NCI-H345 treated with DMSO at 0.1 percent for 48 hours (cell line): Measurements from ENCODE around the gene PITPNM3.

Experiments used
- DNase-seq: peaks from one replicate; lab custom pipeline; 2025; ENCODE audit not compliant: unreplicated experiment; lab: John Stamatoyannopoulos, UW

Gene PITPNM3

DNA sequence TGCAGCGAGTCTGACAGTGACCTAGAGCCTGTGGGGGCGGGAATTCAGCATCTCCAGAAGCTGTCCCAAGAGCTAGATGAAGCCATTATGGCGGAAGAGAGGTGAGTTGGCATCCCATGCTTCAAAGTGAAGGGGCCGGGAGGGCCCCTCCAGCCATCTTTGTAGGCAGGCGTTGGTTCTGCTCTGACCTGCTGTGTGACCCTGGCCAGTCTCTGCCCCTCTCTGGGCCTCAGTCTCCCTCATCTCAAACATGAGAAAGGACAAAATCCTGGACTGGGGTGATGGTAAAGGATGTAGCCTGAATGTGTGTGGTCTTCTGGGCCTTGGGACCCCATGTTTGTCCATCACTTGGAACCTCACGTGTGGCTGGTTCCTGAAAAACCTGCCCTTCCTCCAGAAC, 107.0 kb downstream of the PITPNM3 start:
- DNase-seq: no peak

- DNase-seq: no peak
Observed at GRCh38 chr17:6448473-6448872, 107.9 kb downstream of the PITPNM3 start.

DNA sequence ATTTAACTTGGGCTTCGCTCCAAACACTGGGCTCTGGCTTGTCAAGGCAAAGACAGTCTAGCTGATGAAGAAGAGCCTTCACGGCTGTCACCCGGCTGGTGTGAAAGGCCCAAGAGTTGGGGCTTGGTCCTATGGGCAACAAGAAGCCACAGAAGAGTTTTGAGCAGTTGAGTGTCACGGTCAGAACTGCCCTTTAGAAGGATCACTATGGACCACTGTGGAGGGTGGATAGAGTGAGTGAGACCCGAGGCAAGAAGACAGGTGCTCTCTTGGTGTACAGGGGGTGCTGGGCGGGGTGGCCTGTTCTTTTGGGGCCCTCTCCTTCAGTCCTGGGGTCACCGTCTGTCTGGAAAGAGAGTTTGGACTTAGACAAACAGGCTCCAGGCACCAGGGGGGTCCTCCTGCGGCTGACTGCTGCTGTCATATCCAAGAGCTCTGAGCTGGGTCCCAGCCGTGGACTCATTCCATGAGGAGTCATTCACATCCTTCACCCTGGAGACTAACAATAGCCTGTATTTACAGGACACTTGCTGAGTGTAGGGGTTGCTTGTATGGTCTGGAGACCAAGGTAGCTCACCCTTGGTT, 109.7 kb downstream of the PITPNM3 start:
- no peak for DNase-seq

- DNase-seq: no peak
Observed at GRCh38 chr17:6444571-6445335, 111.6 kb downstream of the PITPNM3 start.

GRCh38 chr17:6443692-6444570, 112.4 kb downstream of the PITPNM3 start, which contains the start of gene PIMREG:
Gene PIMREG, plus strand, starts transcription at chr17:6444455. Its CDS starts 656 bp downstream, at chr17:6445111.
- DNase-seq: peak; percentile 83

DNA sequence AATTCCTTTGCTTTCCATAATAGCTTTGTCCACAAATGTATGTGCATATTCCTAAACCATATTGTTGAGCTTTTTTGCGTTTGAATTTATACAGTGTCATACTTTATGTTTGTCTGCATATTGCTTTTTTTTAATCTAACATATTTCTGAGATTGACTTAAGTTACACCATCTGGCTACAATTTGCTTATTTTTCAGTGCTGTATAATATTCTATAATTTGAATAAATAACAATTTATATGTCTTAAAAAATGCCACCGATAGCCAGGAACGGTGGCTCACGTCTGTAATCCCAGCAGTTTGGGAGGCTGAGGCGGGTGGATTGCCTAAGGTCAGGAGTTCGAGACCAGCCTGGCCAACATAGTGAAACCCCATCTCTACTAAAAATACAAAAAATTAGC, 113.6 kb downstream of the PITPNM3 start:
- DNase-seq: no peak

- no peak for DNase-seq
Observed at GRCh38 chr17:6439951-6440350, 116.4 kb downstream of the PITPNM3 start.

DNA sequence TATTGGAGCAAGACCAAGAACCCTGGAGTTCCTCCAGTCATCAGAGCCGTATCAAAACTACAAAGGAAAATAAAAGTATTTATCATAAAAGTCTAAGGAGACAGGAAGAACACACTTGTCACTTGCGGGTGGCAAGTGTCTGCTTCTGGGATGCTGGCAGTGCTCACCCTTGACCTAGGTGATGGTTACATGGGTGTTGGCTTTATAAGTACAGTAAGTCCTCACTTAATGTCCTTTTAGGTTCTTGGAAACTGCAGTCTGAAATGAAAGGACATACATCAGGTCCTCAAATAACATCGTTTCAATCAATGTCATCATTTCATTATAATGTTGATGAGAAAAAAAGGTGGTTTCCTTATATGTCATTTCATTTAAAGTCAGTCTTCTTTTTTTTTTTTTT, 118.4 kb downstream of the PITPNM3 start:
- no peak for DNase-seq

GRCh38 chr17:6437466-6437865, 118.9 kb downstream of the PITPNM3 start:
- DNase-seq: no peak

DNA sequence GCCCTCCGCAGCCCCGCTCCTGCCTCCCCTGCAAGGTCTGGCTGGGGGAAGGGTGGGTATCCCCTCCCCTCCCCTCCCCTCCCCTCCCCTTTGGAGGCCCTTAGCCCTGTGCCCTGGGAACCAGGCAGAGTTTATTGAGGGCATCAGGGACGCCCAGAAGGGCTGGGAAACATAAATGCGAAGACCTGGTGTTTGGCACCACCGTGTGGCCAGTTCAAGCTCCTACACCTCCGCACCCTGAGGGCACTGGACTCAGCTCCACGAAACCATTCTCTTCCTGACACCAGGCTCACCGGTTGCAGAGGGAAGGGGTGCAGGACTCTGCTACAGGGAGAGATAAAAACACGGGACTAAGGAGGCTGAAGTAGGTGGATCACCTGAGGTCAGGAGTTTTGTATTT, 120.4 kb downstream of the PITPNM3 start:
- no peak for DNase-seq

GRCh38 chr17:6435051-6435450, 121.3 kb downstream of the PITPNM3 start, which contains the start of gene AIPL1:
Gene AIPL1, minus strand, starts transcription at chr17:6435121. Its CDS starts 17 bp downstream, at chr17:6435104.
- no peak for DNase-seq

DNA sequence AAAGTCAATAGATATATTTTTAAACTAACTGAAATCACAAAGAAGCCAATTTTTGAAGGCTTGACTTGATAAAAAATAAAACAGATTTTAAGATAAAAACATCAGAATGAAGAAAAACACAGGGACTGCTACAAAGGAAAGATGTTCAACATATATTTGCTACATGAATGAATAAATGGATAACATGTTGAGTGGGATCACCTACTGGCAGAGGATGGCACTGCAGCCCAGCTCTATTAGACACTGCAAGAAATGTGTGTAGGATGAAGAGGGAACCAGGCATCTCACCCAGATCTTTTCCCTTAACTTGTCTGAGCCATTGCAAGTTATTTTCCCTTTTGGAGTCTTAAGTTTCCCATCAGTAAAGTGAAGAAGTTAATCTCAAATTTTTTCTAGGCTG, 125.6 kb downstream of the PITPNM3 start:
- DNase-seq: no peak

GRCh38 chr17:6429266-6429665, 127.1 kb downstream of the PITPNM3 start:
- no peak for DNase-seq

GRCh38 chr17:6428207-6428965, 128.0 kb downstream of the PITPNM3 start:
- no peak for DNase-seq

GRCh38 chr17:6427279-6427781, 129.0 kb downstream of the PITPNM3 start:
- no peak for DNase-seq

GRCh38 chr17:6426356-6427101, 129.8 kb downstream of the PITPNM3 start:
- no peak for DNase-seq

- DNase-seq: no peak
Observed at GRCh38 chr17:6425407-6425806, 130.9 kb downstream of the PITPNM3 start.

DNA sequence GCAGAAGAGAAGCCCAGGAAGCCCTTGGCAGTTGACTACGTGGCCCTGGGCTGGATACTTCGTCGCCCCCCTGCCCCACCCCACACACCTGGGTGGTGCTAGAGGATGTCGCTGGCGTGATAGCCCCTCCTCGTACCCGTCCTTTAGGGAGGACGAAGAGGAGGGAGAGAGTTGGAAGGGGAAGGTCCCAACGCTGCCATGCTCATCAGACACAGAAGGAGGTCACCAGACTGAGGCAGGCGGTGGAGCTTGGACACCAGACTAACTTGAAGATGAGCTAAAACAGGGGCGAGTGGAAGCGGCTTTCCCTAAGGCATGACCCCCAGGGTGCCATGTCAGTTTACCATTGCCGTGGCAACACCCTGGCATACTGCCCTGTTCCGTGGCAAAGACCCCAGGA, 132.4 kb downstream of the PITPNM3 start:
- DNase-seq: no peak

GRCh38 chr17:6422654-6423241, 133.6 kb downstream of the PITPNM3 start:
- no peak for DNase-seq
